HCT116 (cell line): ENCODE results near the gene LRRFIP1. TPM values are rescaled to one million over a fixed set of nuclear protein-coding genes. Genes with fewer than 3 reads are reported as not detected.

Source experiments
- ATAC-seq: fragments of 200-7000 bp; cut with Tn5 transposase; 2 replicates; pipeline ENCODE4 v1.9.1; 2020; ENCODE audit warnings: mild to moderate bottlenecking, moderate library complexity
- BruUV-seq: library from RNA; stranded (reverse); fragments of 400-500 nt; replicated peaks from 2 replicates; lab custom pipeline; 2021; lab: Mats Ljungman, UMichigan
- CTCF ChIA-PET: fragments of 300-600 bp; sonication (Branson Sonifier 250); formaldehyde crosslinking; loops from one replicate; lab custom pipeline; 2021; ENCODE audit warnings: antibody characterized with exemption; lab: Charles Lee
- POLR2A ChIA-PET: fragments of 300-600, 350-600 bp; sonication (Branson Sonifier 250); formaldehyde crosslinking; loops from one replicate; lab custom pipeline; 2021; ENCODE audit warnings: antibody characterized with exemption; lab: Charles Lee
- RAD21 ChIA-PET, 2 experiments: fragments of 300-600 bp; sonication (Branson Sonifier 250); formaldehyde crosslinking; loops; one replicate each; lab custom pipeline; 2023; ENCODE audit warnings: low total read pairs in 2 of 2; ENCODE audit not compliant: uncharacterized antibody in 2 of 2, unreplicated experiment in 2 of 2, low non-redundant PET in 1 of 2; lab: Charles Lee
- DNase-seq: peaks from one replicate; pipeline ENCODE4 v3.0.0-alpha.2; 2010; ENCODE audit warnings: low read depth, low spot score
- H2AFZ ChIP-seq: fragments of 200-600 bp; shearing (Covaris generic), sonication (generic); 2 replicates; pipeline ENCODE4 v1.6.1; 2017; ENCODE audit warnings: low read depth, mixed run types, mixed read lengths, antibody characterized with exemption, low read length; ENCODE audit not compliant: poor library complexity, severe bottlenecking
- H3K27ac ChIP-seq: 2 replicates; pipeline ENCODE4 v1.5.1; 2012; ENCODE audit warnings: low read depth, low read length
- H3K27me3 ChIP-seq: fragments of 200-600 bp; sonication (generic); 2 replicates; pipeline ENCODE4 v1.6.1; 2016; ENCODE audit warnings: mixed run types, low read length, mixed read lengths; ENCODE audit not compliant: insufficient read depth
- H3K36me3 ChIP-seq, 2 experiments: fragments of 200-500 bp in 1 of 2; fragments of 200-600 bp in 1 of 2; sonication (Bioruptor generic) in 1 of 2; sonication (generic) in 1 of 2; 2 replicates each; pipeline versions ENCODE4 v1.5.1 to v1.6.1; 2014 to 2016; ENCODE audit warnings: low read length in 2 of 2, inconsistent platforms in 1 of 2, mixed read lengths in 1 of 2, mixed run types in 1 of 2; ENCODE audit not compliant: insufficient read depth in 2 of 2, control insufficient read depth in 1 of 2
- H3K4me1 ChIP-seq, 2 experiments: fragments of 200-600 bp in 1 of 2; sonication (generic) in 1 of 2; 2 replicates each; pipeline versions ENCODE4 v1.5.1 to v1.6.1; 2012 to 2017; ENCODE audit warnings: low read length in 2 of 2, inconsistent platforms in 1 of 2, mild to moderate bottlenecking in 1 of 2, mixed read lengths in 1 of 2, mixed run types in 1 of 2, moderate library complexity in 1 of 2; ENCODE audit not compliant: insufficient read depth in 2 of 2, control insufficient read depth in 1 of 2
- H3K4me2 ChIP-seq: fragments of 200-600 bp; sonication (generic); 2 replicates; pipeline ENCODE4 v1.6.1; 2017; ENCODE audit warnings: mixed run types, low read length, mixed read lengths
- H3K4me3 ChIP-seq, 2 experiments: fragments of 200-600 bp in 1 of 2; sonication (generic) in 1 of 2; replicated peaks in 1 of 2; 2 replicates each; pipeline ENCODE4 v1.5.1; 2011 to 2016; ENCODE audit warnings: low read length in 2 of 2, control low read depth in 1 of 2, low read depth in 1 of 2, mild to moderate bottlenecking in 1 of 2, mixed read lengths in 1 of 2, mixed run types in 1 of 2
- H3K79me2 ChIP-seq: fragments of 200-600 bp; sonication (generic); 2 replicates; pipeline ENCODE4 v1.6.1; 2017; ENCODE audit warnings: mild to moderate bottlenecking, mixed run types, low read length, moderate library complexity, mixed read lengths; ENCODE audit not compliant: insufficient read depth
- H3K9ac ChIP-seq: fragments of 200-600 bp; sonication (generic); 2 replicates; pipeline ENCODE4 v1.6.1; 2016; ENCODE audit warnings: low read length, mixed read lengths
- H3K9me2 ChIP-seq: fragments of 200-600 bp; sonication (generic), shearing (Covaris generic); 2 replicates; pipeline ENCODE4 v1.6.1; 2017; ENCODE audit warnings: mixed run types, mild to moderate bottlenecking, moderate library complexity; ENCODE audit not compliant: insufficient read depth
- H3K9me3 ChIP-seq, 2 experiments: fragments of 200-500 bp in 1 of 2; fragments of 200-600 bp in 1 of 2; sonication (Bioruptor generic) in 1 of 2; sonication (generic) in 1 of 2; 2 replicates each; pipeline ENCODE4 v1.6.1; 2014 to 2017; ENCODE audit warnings: low read length in 2 of 2, mixed read lengths in 2 of 2, inconsistent platforms in 1 of 2, low read depth in 1 of 2, mild to moderate bottlenecking in 1 of 2, mixed run types in 1 of 2, moderate library complexity in 1 of 2; ENCODE audit not compliant: control insufficient read depth in 1 of 2, insufficient read depth in 1 of 2
- H4K20me1 ChIP-seq: fragments of 200-600 bp; sonication (generic), shearing (Covaris generic); 2 replicates; pipeline ENCODE4 v1.6.1; 2017; ENCODE audit warnings: mixed run types, mild to moderate bottlenecking, moderate library complexity; ENCODE audit not compliant: insufficient read depth
- EZH2 ChIP-seq: fragments of 200-600 bp; sonication (generic); IDR thresholded peaks from 2 replicates; pipeline ENCODE4 v1.6.1; 2017; ENCODE audit warnings: antibody characterized with exemption, mixed run types
- FOSL1 ChIP-seq: IDR thresholded peaks from 2 replicates; pipeline ENCODE4 v1.6.1; 2012; ENCODE audit warnings: low read depth
- JUND ChIP-seq: IDR thresholded peaks from 2 replicates; pipeline ENCODE4 v1.6.1; 2012
- SIN3A ChIP-seq: IDR thresholded peaks from 2 replicates; pipeline ENCODE4 v1.6.1; 2012; ENCODE audit warnings: low read depth
- SP1 ChIP-seq: IDR thresholded peaks from 2 replicates; pipeline ENCODE4 v1.6.1; 2012; ENCODE audit warnings: low read depth
- SRF ChIP-seq: IDR thresholded peaks from 2 replicates; pipeline ENCODE4 v1.6.1; 2012; ENCODE audit warnings: low read depth
- TCF7L2 ChIP-seq: IDR thresholded peaks from 2 replicates; pipeline ENCODE4 v1.7.0; 2011; ENCODE audit warnings: borderline replicate concordance, inconsistent platforms; ENCODE audit not compliant: insufficient read depth, insufficient read length; ENCODE audit errors: extremely low read depth
- YY1 ChIP-seq: IDR thresholded peaks from 2 replicates; pipeline ENCODE4 v1.6.1; 2011; ENCODE audit warnings: low read length, low read depth, moderate library complexity, mild to moderate bottlenecking; ENCODE audit not compliant: insufficient replicate concordance; ENCODE audit errors: extremely low read depth
- intact Hi-C: fragments of 100-400 bp; cut with micrococcal nuclease; formaldehyde crosslinking; loops from 2 replicates; pipeline ENCODE4 v1.10.0; 2022
- total RNA-seq: library from RNA; stranded (reverse); gene quantifications from one replicate; pipeline ENCODE4 v1.2.1, GENCODE V29; 2021; ENCODE audit not compliant: unreplicated experiment
- TF ChIP-seq, protein P1 (sequence below), 3 experiments: fragments of 200-600 bp in 1 of 3; sonication (generic) in 1 of 3; IDR thresholded peaks in 2 of 3; conservative IDR thresholded peaks in 1 of 3; 2 replicates each; pipeline ENCODE4 v1.5.1; 2012 to 2017; ENCODE audit warnings: low read depth in 2 of 3, low read length in 2 of 3, antibody characterized with exemption in 1 of 3, borderline replicate concordance in 1 of 3, control low read depth in 1 of 3, mild to moderate bottlenecking in 1 of 3, mixed read lengths in 1 of 3, mixed run types in 1 of 3, moderate library complexity in 1 of 3; ENCODE audit not compliant: insufficient read depth in 1 of 3
- TF ChIP-seq, protein P2 (sequence below): IDR thresholded peaks from 2 replicates; pipeline ENCODE4 v1.6.1; 2011; ENCODE audit warnings: mild to moderate bottlenecking, low read length, moderate library complexity; ENCODE audit not compliant: insufficient replicate concordance; ENCODE audit errors: extremely low read depth

The LRRFIP1 gene
- total RNA-seq, 1 experiment from 2014 or later: 76.9 TPM

DNA sequence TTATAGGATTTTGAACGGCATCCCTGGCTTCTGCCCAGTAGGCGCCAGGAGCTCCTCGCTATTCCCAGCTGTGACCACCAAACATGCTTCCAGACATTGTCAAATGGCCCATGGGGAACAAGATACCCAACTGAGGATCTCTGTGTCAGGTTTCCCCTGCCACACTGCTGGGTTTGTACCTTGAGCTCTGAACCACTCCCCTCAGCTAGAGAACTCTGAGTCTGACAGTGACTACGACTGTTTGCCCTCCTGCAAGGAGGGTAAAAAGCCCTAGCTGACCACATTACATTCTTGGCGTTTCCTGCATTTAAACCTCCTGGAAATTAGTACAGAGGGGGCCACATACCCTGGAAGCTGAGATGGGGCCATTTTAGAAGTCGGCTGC is 12.4 kb downstream of the LRRFIP1 start:
- CTCF ChIA-PET: no interaction called here
- intact Hi-C loops: no loop called here
- POLR2A ChIA-PET: no interaction called here

More for the DNA sequence above, 12.4 kb downstream of the LRRFIP1 start:
- no peaks in the 10 kb centered on the region for H3K36me3 ChIP-seq
- H3K4me2 ChIP-seq: no peak overlapping the region
- RAD21 ChIA-PET: no interaction called here
- no peak overlapping the region for H3K4me3 ChIP-seq
- H4K20me1 ChIP-seq: no peaks in the 10 kb centered on the region
- H3K9me2 ChIP-seq: no peaks in the 10 kb centered on the region
- H3K27me3 ChIP-seq: peaks cover 15% of the 10 kb centered on the region; the same call in 1 of the 2 replicates
- H3K27ac ChIP-seq: no peak overlapping the region
- DNase-seq (no peak), ATAC-seq (no peak)
- BruUV-seq: no TSS peak
- no peaks in the 10 kb centered on the region for H3K4me1 ChIP-seq
- H3K9ac ChIP-seq: no peak overlapping the region
- no peaks in the 10 kb centered on the region for H3K9me3 ChIP-seq
- TF ChIP-seq SP1 (no peak), TCF7L2 (no peak), JUND (no peak), YY1 (no peak), EZH2 (no peak), SRF (no peak), FOSL1 (no peak), SIN3A (no peak)
- TF ChIP-seq, protein P1, sequence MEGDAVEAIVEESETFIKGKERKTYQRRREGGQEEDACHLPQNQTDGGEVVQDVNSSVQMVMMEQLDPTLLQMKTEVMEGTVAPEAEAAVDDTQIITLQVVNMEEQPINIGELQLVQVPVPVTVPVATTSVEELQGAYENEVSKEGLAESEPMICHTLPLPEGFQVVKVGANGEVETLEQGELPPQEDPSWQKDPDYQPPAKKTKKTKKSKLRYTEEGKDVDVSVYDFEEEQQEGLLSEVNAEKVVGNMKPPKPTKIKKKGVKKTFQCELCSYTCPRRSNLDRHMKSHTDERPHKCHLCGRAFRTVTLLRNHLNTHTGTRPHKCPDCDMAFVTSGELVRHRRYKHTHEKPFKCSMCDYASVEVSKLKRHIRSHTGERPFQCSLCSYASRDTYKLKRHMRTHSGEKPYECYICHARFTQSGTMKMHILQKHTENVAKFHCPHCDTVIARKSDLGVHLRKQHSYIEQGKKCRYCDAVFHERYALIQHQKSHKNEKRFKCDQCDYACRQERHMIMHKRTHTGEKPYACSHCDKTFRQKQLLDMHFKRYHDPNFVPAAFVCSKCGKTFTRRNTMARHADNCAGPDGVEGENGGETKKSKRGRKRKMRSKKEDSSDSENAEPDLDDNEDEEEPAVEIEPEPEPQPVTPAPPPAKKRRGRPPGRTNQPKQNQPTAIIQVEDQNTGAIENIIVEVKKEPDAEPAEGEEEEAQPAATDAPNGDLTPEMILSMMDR (IDR thresholded peaks at IDR 0.05 in 2 of 3, conservative IDR thresholded peaks at IDR 0.05 in 1 of 3; ENCODE audit: borderline replicate concordance in 1 of 3, insufficient read depth in 1 of 3, low read depth in 2 of 3, low read length in 2 of 3): no peak
- TF ChIP-seq, protein P2, sequence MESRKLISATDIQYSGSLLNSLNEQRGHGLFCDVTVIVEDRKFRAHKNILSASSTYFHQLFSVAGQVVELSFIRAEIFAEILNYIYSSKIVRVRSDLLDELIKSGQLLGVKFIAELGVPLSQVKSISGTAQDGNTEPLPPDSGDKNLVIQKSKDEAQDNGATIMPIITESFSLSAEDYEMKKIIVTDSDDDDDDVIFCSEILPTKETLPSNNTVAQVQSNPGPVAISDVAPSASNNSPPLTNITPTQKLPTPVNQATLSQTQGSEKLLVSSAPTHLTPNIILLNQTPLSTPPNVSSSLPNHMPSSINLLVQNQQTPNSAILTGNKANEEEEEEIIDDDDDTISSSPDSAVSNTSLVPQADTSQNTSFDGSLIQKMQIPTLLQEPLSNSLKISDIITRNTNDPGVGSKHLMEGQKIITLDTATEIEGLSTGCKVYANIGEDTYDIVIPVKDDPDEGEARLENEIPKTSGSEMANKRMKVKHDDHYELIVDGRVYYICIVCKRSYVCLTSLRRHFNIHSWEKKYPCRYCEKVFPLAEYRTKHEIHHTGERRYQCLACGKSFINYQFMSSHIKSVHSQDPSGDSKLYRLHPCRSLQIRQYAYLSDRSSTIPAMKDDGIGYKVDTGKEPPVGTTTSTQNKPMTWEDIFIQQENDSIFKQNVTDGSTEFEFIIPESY: no peak
- H2AFZ ChIP-seq: no peak overlapping the region
- H3K79me2 ChIP-seq: no peaks in the 10 kb centered on the region
